Liver (tissue), 9 donors: ENCODE results near the gene OR10H5. TPM values are rescaled to one million over a fixed set of nuclear protein-coding genes. Genes with fewer than 3 reads are reported as not detected.
"Not testable (repeated sequence)": the region's sequence is repeated elsewhere in the genome, so short reads cannot be mapped to it uniquely, and the experiment has no call there.

Source experiments
- DNase-seq: peaks from one replicate; pipeline ENCODE4 v3.0.0-alpha.2; 2017; ENCODE audit warnings: low spot score
- H3K27ac ChIP-seq, 2 donors: one replicate each; pipeline ENCODE4 v1.7.0; 2013; ENCODE audit warnings: inconsistent platforms in 2 of 2, low read length in 2 of 2, control low read depth in 1 of 2, low read depth in 1 of 2, mild to moderate bottlenecking in 1 of 2
- H3K27me3 ChIP-seq, 4 donors: one replicate each; pipeline versions ENCODE4 v1.6.1 to v1.7.0; 2013; ENCODE audit warnings: low read length in 3 of 4, inconsistent platforms in 1 of 4, mild to moderate bottlenecking in 1 of 4, moderate library complexity in 1 of 4; ENCODE audit not compliant: control insufficient read depth in 4 of 4, insufficient read depth in 4 of 4
- H3K36me3 ChIP-seq, 4 donors: one replicate each; pipeline versions ENCODE4 v1.6.1 to v1.7.0; 2013; ENCODE audit warnings: low read length in 3 of 4, mild to moderate bottlenecking in 3 of 4, low read depth in 1 of 4, moderate library complexity in 1 of 4; ENCODE audit not compliant: control insufficient read depth in 4 of 4, insufficient read depth in 3 of 4
- H3K4me1 ChIP-seq, 4 donors: one replicate each; pipeline versions ENCODE4 v1.6.1 to v1.7.0; 2013; ENCODE audit warnings: low read length in 3 of 4, mild to moderate bottlenecking in 3 of 4, moderate library complexity in 1 of 4; ENCODE audit not compliant: control insufficient read depth in 4 of 4, insufficient read depth in 4 of 4
- H3K4me3 ChIP-seq, 3 donors: one replicate each; pipeline versions ENCODE4 v1.6.1 to v1.7.0; 2013; ENCODE audit warnings: low read length in 3 of 3, control low read depth in 1 of 3, low read depth in 1 of 3, mild to moderate bottlenecking in 1 of 3
- H3K9ac ChIP-seq, 2 donors: one replicate each; pipeline ENCODE4 v1.7.0; 2013; ENCODE audit warnings: low read length in 2 of 2, mild to moderate bottlenecking in 2 of 2, moderate library complexity in 2 of 2, control low read depth in 1 of 2, low read depth in 1 of 2
- H3K9me3 ChIP-seq, 4 donors: one replicate each; pipeline versions ENCODE4 v1.6.1 to v1.7.0; 2013; ENCODE audit warnings: low read length in 3 of 4; ENCODE audit not compliant: control insufficient read depth in 4 of 4
- EGR1 ChIP-seq, 2 donors: IDR thresholded peaks; 2 replicates each; pipeline ENCODE4 v1.6.1; 2016 to 2018; ENCODE audit warnings: antibody characterized with exemption in 2 of 2, low read depth in 2 of 2
- FOXA2 ChIP-seq: IDR thresholded peaks from 2 replicates; pipeline ENCODE4 v1.6.1; 2016; ENCODE audit warnings: antibody characterized with exemption
- HNF4A ChIP-seq, 2 donors: conservative IDR thresholded peaks; 2 replicates each; pipeline ENCODE4 v1.6.1; 2016; ENCODE audit warnings: antibody characterized with exemption in 2 of 2, mild to moderate bottlenecking in 2 of 2
- RAD21 ChIP-seq, 2 donors: IDR thresholded peaks; 2 replicates each; pipeline ENCODE4 v1.6.1; 2016; ENCODE audit warnings: antibody characterized with exemption in 2 of 2, mild to moderate bottlenecking in 2 of 2
- TAF1 ChIP-seq: conservative IDR thresholded peaks from 2 replicates; pipeline ENCODE4 v1.6.1; 2016; ENCODE audit warnings: antibody characterized with exemption, mild to moderate bottlenecking
- WGBS: extraction: QIAGEN DNeasy Blood & Tissue Kit; methylation state at CpG from one replicate; pipeline ENCODE4 v1.1.7; 2013; 5-methylcytosine and 5-hydroxymethylcytosine counted together
- polyA plus RNA-seq, 2 donors: library from polyadenylated mRNA; stranded (reverse) in 1 of 2; unstranded in 1 of 2; fragments of 200-250 nt in 1 of 2; fragments of >200 nt in 1 of 2; fragmentation: Nextera tagmentation in 1 of 2; extraction: Ambion mirVana in 1 of 2; gene quantifications; one replicate each; pipeline versions ENCODE4 v1.2.1 to v1.2.3, GENCODE V29; 2013 to 2015
- total RNA-seq, 2 donors: library from RNA; depleted of rRNA; stranded (reverse); fragments of >200 nt; gene quantifications; one replicate each; pipeline ENCODE4 v1.2.3, GENCODE V29; 2014
- TF ChIP-seq, protein P1 (sequence below): IDR thresholded peaks from 2 replicates; pipeline ENCODE4 v1.6.1; 2016; ENCODE audit warnings: antibody characterized with exemption, mild to moderate bottlenecking
- TF ChIP-seq, protein P2 (sequence below): IDR thresholded peaks from 2 replicates; pipeline ENCODE4 v1.6.1; 2016; ENCODE audit warnings: antibody characterized with exemption
- TF ChIP-seq, protein P3 (sequence below): fragments of 150-350 bp; IDR thresholded peaks from 2 replicates; pipeline ENCODE4 v1.5.1; 2017; ENCODE audit warnings: improper control_type of control experiment, low read depth, low read length; ENCODE audit not compliant: missing input control
- donor health status: healthy.
- donor health status: healthy.
- donor health status: healthy.
- donor health status: healthy.
- donor health status: healthy.

OR10H5 gene
- total and polyA plus RNA-seq, 4 donors: not detected

DNA sequence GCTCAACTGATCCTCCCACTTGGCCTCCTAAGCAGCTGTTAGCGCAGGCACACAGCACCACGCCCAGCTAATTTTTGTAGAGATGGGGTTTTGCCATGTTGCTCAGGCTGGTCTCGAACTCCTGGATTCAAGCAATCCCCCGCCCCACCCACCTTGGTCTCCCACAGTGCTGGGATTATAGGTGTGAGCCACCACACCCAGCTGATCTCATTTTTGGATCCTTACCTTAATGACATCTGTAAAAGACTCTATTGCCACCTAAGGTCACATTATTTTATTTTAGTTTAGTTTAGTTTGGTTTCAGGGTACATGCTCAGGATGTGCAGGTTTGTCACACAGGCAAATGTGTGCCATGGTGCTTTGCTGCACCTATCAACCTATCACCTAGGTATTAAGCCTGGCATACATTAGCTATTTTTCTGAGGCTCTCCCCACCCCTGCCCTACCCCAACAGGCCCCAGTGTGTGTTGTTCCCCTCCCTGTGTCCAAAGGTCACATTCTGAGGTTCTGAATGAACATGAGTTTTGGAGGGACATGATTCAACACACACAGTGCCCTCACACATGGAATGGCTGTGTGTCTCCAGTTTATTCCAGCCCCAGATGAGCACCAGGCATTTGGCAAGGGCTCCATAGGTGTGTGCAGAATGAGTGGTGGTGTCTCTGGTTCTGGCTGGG lies 1.3 kb downstream of the OR10H5 start:
- DNase-seq: no peak
- Histone ChIP-seq H3K9me3 (no peaks in the 10 kb centered on the region), H3K4me3 (no peak overlapping the region), H3K4me1 (peaks cover 0 to 5% (median 0%) of the 10 kb centered on the region in 4 donors), H3K36me3 (no peaks in the 10 kb centered on the region), H3K27me3 (peaks cover 0 to 3% (median 0%) of the 10 kb centered on the region in 4 donors), H3K27ac (no peak overlapping the region), H3K9ac (no peak overlapping the region)
- TF ChIP-seq FOXA2 (no peak), HNF4A (conservative IDR thresholded peaks at IDR 0.05) (peak in 1 of 2 donors; percentile 20)
- 78% methylated on average over 4 of the region's 4 CpGs for WGBS

DNA sequence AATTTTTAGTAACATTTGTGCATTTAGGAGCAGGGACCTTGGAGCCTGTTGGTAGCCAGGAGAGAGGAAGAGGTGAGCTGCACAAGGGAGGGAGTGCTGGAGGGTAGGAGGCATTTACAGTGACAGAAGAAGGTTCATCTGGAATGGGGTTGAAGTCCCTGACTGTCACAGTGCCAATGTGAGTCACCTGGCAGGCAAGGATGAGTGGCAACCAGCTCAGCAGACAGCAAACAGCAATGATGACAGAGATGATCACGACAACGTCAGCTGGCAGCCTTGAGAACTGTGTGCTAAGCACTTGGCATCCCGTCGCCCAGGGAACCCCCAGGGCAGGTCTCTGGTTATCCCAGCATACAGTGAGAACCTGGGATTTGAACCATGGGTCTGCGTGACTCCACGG lies 2.6 kb downstream of the OR10H5 start:
- no peak for DNase-seq
- no peaks in the 10 kb centered on the region for H3K9me3 ChIP-seq
- no peak overlapping the region for H3K9ac ChIP-seq
- TF ChIP-seq, protein P1, sequence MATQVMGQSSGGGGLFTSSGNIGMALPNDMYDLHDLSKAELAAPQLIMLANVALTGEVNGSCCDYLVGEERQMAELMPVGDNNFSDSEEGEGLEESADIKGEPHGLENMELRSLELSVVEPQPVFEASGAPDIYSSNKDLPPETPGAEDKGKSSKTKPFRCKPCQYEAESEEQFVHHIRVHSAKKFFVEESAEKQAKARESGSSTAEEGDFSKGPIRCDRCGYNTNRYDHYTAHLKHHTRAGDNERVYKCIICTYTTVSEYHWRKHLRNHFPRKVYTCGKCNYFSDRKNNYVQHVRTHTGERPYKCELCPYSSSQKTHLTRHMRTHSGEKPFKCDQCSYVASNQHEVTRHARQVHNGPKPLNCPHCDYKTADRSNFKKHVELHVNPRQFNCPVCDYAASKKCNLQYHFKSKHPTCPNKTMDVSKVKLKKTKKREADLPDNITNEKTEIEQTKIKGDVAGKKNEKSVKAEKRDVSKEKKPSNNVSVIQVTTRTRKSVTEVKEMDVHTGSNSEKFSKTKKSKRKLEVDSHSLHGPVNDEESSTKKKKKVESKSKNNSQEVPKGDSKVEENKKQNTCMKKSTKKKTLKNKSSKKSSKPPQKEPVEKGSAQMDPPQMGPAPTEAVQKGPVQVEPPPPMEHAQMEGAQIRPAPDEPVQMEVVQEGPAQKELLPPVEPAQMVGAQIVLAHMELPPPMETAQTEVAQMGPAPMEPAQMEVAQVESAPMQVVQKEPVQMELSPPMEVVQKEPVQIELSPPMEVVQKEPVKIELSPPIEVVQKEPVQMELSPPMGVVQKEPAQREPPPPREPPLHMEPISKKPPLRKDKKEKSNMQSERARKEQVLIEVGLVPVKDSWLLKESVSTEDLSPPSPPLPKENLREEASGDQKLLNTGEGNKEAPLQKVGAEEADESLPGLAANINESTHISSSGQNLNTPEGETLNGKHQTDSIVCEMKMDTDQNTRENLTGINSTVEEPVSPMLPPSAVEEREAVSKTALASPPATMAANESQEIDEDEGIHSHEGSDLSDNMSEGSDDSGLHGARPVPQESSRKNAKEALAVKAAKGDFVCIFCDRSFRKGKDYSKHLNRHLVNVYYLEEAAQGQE: no peak
- TF ChIP-seq, protein P2, sequence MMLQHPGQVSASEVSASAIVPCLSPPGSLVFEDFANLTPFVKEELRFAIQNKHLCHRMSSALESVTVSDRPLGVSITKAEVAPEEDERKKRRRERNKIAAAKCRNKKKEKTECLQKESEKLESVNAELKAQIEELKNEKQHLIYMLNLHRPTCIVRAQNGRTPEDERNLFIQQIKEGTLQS: no peak
- TF ChIP-seq EGR1 (IDR thresholded peaks at IDR 0.05; ENCODE audit: low read depth in 2 of 2) (no peak), TAF1 (no peak)
- peaks cover 0 to 5% (median 0%) of the 10 kb centered on the region in 4 donors for H3K4me1 ChIP-seq
- no peaks in the 10 kb centered on the region for H3K36me3 ChIP-seq
- no peak overlapping the region for H3K27ac ChIP-seq
- 52% methylated on average over 6 of the region's 6 CpGs for WGBS
- peaks cover 0 to 3% (median 0%) of the 10 kb centered on the region in 4 donors for H3K27me3 ChIP-seq
- H3K4me3 ChIP-seq: no peak overlapping the region

DNA sequence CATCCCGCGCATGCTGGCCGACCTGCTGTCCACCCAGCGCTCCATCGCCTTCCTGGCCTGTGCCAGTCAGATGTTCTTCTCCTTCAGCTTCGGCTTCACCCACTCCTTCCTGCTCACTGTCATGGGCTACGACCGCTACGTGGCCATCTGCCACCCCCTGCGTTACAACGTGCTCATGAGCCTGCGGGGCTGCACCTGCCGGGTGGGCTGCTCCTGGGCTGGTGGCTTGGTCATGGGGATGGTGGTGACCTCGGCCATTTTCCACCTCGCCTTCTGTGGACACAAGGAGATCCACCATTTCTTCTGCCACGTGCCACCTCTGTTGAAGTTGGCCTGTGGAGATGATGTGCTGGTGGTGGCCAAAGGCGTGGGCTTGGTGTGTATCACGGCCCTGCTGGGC lies 6.8 kb downstream of the OR10H5 start:
- not testable (repeated sequence) for H3K9me3 ChIP-seq, H3K9ac ChIP-seq, H3K4me3 ChIP-seq, H3K36me3 ChIP-seq, H3K4me1 ChIP-seq, H3K27ac ChIP-seq, H3K27me3 ChIP-seq, DNase-seq
- WGBS: 85% methylated on average over 17 of the region's 18 CpGs

DNA sequence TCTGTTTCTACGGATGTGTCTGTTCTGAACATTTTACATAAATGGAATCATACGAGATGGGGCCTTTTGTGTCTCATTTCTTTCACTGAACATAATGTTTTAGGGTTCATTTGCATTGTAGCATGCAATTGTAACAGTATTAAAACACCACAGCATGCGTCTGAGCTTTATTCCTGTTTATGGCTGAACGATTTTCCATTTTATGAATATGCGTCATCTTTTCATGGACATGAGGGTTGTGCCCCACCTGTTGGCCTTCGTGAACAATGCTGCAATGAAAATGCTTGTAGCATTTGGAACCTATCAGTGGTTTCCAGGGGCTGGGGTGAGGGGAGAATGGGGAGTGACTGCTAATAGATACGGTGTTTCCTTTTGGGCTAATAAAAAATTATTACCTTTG lies 22.9 kb downstream of the OR10H5 start:
- 47% methylated on average over 7 of the region's 7 CpGs for whole genome bisulfite sequencing
- DNase-seq: no peak
- no peak overlapping the region for H3K9ac ChIP-seq
- H3K27me3 ChIP-seq: peaks cover 0 to 6% (median 0%) of the 10 kb centered on the region in 4 donors
- no peaks in the 10 kb centered on the region for H3K9me3 ChIP-seq
- no peak overlapping the region for H3K4me3 ChIP-seq
- TF ChIP-seq, protein P2: no peak
- TF ChIP-seq, protein P1: no peak
- peak; percentile 72 for TF ChIP-seq RAD21 (IDR thresholded peaks at IDR 0.05)
- TF ChIP-seq, protein P3, sequence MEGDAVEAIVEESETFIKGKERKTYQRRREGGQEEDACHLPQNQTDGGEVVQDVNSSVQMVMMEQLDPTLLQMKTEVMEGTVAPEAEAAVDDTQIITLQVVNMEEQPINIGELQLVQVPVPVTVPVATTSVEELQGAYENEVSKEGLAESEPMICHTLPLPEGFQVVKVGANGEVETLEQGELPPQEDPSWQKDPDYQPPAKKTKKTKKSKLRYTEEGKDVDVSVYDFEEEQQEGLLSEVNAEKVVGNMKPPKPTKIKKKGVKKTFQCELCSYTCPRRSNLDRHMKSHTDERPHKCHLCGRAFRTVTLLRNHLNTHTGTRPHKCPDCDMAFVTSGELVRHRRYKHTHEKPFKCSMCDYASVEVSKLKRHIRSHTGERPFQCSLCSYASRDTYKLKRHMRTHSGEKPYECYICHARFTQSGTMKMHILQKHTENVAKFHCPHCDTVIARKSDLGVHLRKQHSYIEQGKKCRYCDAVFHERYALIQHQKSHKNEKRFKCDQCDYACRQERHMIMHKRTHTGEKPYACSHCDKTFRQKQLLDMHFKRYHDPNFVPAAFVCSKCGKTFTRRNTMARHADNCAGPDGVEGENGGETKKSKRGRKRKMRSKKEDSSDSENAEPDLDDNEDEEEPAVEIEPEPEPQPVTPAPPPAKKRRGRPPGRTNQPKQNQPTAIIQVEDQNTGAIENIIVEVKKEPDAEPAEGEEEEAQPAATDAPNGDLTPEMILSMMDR: peak; percentile 36
- no peak for TF ChIP-seq TAF1
- no peaks in the 10 kb centered on the region for H3K4me1 ChIP-seq
- no peak overlapping the region for H3K27ac ChIP-seq
- H3K36me3 ChIP-seq: no peaks in the 10 kb centered on the region
